Tibial nerve (tissue), 4 donors: ENCODE data around the gene CSNK1G1.

ENCODE experiments used
- CTCF ChIP-seq, 5 experiments: fragments of 200-600 bp in 3 of 5; fragments of 450-650 bp in 2 of 5; sonication (generic) in 3 of 5; IDR thresholded peaks; one replicate each; pipeline ENCODE4 v1.5.1; 2016 to 2019; ENCODE audit warnings: antibody characterized with exemption in 5 of 5, mild to moderate bottlenecking in 3 of 5, moderate library complexity in 2 of 5
- EP300 ChIP-seq, 2 donors: sonication (generic); formaldehyde crosslinking; IDR thresholded peaks; one replicate each; pipeline ENCODE4 v1.6.1; 2017; ENCODE audit warnings: antibody characterized with exemption in 2 of 2, mild to moderate bottlenecking in 1 of 2
- POLR2A ChIP-seq, 2 donors: fragments of 450-650 bp; IDR thresholded peaks; one replicate each; pipeline ENCODE4 v1.6.1; 2017; ENCODE audit warnings: antibody characterized with exemption in 2 of 2, mild to moderate bottlenecking in 2 of 2, moderate library complexity in 2 of 2

DNA sequence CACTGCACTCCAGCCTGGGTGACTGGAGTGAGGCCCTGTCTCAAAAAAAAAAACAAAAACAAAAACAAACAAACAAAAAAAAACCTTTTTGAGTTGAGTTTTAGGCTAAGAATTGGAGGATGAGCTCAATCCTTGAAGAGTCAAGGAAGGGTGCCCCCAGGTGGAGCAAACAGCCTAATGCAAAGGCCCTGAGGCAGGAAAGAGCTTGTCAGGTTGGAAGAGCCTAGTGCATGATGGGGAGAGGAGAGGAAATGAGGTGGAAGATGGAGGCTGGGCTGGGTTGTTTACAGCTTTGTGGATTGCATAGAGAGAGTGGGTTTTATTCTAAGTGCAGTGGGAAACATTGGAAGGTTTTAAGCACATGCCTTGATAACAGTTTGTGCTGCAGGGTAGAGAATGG is 206.5 kb downstream of the CSNK1G1 start:
- TF ChIP-seq CTCF (IDR thresholded peaks at IDR 0.05) (no peak), EP300 (IDR thresholded peaks at IDR 0.05) (no peak), POLR2A (IDR thresholded peaks at IDR 0.05) (no peak)
